Measurements from ENCODE around the gene RAB4B.
"Not testable (repeated sequence)": the region's sequence is repeated elsewhere in the genome, so short reads cannot be mapped to it uniquely, and the experiment has no call there.

Gene RAB4B

DNA sequence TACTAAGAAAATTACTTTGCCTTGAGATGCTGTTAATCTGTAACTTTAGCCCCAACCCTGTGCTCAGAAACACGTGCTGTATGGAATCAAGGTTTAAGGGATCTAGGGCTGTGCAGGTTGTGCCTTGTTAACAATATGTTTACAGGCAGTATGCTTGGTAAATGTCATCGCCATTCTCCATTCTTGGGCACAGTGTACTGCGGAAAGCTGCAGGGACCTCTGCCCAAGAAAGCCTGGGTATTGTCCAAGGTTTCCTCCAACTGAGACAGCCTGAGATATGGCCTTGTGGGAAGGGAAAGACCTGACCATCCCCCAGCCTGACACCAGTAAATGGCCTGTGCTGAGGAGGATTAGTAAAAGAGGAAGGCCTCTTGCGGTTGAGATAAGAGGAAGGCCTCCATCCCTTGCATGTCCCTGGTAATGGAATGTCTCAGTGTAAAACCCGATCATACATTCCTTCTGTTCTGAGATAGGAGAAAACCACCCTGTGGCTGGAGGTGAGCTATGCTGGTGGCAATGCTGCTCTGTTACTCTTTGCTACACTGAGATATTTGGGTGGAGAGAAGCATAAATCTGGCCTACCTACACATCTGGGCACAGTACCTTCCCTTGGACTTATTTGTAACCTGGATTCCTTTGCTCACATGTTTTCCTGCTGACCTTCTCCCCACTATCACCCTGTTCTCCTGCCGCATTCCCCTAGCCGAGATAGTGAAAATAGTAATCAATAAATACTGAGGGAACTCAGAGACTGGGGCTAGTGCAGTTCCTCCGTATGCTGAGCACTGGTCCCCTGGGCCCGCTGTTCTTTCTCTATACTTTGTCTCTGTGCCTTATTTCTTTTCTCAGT is 44.9 kb downstream of the RAB4B start:
- not testable (repeated sequence) for DNase-seq (ENCODE audit: low read depth)

DNA sequence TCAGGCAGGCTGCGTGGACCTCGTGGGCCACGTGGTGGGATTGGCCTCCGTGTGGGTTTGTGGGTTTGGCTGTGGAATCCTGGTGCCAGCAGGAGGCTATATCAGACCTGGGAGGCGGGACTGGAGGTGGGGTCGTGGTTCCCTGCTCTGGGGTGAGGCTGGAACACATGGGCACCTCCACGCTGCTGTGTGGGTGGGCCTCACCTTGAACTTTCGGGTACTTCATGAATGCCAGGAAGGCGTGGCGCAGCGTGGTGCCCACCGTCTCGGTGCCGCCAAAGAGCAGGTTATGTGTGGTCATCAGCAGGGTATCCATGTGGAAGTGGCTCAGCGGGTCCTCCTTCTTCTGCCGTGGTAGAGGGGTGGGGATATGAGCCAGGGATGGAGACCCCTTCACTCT is 46.9 kb downstream of the RAB4B start:
- DNase-seq (ENCODE audit: low read depth), result not testable (repeated sequence)

DNA sequence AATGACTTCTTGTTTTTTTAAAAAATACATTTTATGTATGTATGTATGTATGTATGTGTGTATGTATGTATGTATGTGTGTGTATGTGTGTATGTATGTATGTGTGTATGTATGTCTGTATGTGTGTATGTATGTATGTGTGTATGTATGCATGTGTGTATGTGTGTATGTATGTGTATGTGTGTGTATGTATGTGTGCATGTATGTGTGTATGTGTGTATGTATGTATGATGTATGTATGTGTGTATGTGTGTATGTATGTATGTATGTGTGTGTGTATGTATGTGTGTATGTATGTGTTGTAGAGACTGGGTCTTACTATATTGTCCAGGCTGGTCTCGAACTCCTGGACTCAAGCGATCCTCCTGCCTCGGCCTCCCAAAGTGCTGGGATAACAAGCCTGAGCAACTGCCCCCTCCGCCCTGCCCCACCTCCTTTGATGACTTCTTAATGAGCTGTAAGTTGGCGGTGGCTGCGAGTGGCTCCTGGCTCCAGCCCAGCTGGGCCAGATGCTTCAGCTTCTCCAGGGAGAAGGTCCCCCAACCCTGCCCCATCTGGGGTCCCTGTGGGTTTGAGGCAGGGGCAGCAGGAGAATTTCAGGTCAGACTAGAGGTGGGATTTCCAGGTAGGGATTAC is 47.5 kb downstream of the RAB4B start:
- DNase-seq (ENCODE audit: low read depth), result not testable (repeated sequence)

DNA sequence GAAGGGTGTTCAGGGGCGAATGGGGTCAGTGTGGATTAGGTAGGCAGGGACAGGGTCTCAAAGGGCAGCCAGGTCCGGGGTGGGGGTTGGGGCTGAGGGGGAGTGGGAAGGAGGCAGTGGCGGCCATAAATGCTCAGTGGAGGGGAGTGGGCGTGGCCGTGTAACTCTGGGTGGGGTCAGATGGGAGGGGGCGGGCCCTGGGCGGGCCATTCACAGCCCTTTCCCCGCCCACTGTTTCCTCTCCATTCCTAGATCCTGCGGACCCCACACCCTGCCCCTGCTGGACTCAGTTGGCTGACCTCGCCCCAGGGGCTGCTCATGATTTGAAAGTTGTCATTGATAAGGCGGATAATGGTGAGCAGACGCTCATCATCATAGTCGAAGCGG is 48.3 kb downstream of the RAB4B start:
- not testable (repeated sequence) for DNase-seq (ENCODE audit: low read depth)

DNA sequence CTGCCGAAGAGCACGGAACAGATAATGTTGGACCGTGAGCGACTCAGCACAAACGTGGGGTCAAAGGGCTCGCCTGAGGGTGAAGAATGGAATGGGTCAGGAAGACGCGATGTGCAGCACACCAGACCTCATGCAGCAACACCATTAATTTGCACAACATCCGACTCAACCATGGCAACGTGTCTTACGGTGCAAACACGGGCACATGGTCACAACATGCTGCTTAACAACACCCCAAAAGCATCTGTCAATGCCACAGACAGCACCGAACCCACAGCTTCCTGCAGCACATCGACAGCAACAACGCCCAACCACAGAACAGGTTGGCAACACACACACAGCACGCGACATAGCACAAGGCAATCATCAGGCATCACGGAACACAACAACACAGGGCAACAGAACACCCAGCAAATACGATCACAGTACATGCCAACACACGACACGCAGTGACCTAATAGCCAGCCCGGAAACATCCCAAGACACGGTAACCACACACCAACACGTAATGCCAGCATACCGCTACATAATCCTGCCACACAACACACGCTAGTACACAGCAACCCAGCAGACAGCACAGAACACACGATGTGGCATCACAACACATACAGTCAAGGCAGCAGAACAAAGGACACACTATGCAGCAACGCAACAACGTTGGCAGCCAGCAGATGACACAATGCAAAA is 48.8 kb downstream of the RAB4B start:
- not testable (repeated sequence) for DNase-seq (ENCODE audit: low read depth)

DNA sequence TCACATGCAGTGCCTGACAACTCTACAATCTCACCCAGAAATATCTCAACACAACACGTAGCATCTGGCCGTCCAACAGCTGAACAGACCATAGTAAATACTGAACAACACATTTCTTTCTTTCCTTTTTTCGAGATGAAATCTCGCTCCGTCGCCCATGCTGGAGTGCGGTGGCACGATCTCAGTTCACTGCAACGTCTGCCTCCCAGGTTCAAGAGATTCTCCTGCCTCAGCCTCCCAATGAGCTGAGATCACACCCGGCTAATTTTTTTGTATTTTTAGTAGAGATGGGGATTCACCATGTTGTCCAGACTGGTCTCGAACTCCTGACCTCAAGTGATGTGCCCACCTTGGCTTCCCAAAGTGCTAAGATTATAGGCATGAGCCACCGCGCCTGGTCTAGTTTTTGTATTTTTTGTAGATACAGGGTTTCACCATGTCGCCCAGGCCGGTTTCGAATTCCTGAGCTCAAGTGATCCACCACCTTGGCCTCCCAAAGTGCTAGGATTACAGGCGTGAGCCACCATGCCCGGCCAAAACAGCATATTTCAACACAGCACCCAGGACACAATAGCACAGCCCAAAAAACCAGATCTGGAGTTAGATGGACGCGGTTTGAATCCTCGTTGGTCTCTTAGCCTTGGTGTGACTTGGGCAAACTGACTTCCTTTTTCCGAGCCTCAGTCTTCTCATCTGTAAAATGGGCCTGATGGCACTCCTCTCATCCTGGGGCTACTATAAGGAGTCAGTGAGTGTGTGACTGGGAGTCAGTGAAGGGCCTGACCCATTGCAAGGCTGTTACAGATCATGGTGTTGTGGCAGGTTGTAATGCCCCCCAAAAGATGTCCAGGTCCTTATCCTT is 49.6 kb downstream of the RAB4B start:
- DNase-seq (ENCODE audit: low read depth), result no peak

DNA sequence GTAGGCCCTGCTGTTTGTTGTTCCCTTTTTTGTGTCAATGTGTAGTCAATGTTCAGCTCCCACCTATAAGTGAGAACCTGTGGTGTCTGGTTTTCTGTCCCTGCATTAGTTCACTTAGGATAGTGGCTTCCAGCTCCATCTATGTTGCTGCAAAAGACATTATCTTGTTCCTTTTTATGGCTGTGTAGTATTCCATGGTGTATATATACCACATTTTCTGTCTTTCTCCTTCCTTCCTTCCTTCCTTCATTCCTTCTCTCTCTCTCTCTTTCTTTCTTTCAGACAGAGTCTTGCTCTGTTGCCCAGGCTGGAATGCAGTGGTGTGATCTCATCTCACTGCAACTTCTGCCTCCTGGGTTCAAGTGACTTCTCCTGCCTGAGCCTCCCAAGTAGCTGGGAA is 51.2 kb downstream of the RAB4B start:
- no peak for DNase-seq (ENCODE audit: low read depth)

DNA sequence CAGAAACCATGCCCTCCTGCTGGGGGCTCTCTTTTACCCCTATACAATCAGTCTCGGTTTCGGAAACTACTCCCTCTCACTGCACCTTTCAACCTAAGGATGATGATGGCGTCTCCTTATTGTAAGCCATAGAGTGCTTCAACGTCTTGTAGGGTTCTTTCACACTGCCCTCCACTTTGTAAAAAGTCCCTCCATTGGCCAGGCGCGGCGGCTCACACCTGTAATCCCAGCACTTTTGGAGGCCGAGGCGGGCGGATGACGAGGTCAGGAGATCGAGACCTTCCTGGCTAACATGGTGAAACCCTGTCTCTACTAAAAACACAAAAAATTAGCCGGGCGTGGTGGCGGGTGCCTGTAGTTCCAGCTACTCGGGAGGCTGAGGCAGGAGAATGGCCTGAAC is 52.7 kb downstream of the RAB4B start:
- DNase-seq (ENCODE audit: low read depth), result not testable (repeated sequence)

DNA sequence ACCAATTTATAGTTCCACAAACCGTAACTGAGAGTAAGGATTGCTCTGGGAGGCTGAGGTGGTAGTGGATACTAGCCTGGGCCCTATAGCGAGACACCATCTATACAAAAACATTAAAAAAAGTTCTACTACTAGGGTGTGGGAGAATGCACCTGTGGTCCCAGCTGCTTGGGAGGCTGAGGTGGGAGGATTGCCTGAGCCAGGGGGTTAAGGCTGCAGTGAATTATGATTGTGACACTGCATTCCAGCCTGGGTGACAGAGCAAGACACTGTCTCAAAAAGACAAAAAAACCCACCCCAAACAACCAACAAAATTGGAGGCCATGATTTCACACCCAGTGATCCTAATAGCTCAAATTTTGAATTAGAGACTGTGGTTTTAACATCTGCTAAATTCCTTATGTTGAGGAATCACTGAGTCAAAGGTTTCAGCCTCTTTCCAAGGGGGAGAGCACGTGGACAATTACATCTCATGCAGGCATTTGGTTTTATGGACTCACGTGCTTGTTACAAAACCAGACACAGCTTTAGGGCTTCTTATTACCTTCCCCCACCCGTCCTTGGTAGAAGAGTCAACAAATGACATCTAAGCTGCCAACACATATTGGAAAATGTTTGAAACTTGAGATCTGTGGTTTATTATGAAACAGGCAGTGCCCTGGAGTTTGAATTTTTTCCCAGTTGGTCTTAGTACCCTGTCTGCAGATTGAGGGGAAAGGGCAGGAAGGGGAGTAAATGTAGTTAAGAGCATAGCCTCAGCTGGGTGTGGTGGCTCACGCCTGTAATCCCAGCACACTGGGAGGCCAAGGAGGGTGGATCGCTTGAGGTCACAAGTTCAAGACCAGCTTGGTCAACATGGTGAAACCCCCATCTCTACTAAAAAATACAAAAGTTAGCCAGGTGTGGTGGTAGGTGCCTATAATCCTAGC is 53.7 kb downstream of the RAB4B start:
- peak; percentile 99 for DNase-seq (ENCODE audit: low read depth)

DNA sequence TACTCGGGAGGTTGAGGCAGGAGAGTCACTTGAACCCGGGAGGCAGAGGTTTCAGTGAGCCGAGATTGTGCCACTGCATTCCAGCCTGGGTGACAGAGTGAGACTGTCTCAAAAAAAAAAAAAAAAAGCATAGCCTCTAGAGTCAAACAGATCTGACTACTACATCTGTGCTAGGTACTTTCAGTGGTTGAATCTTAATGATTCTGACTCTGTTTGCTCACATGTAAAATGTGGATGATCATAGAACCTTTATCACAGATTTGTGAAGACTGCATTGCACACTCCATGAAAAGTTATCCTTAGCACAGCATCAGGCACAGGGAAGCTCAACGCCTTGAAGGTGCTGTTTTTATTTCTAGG is 54.4 kb downstream of the RAB4B start:
- DNase-seq (ENCODE audit: low read depth), result not testable (repeated sequence)

DNA sequence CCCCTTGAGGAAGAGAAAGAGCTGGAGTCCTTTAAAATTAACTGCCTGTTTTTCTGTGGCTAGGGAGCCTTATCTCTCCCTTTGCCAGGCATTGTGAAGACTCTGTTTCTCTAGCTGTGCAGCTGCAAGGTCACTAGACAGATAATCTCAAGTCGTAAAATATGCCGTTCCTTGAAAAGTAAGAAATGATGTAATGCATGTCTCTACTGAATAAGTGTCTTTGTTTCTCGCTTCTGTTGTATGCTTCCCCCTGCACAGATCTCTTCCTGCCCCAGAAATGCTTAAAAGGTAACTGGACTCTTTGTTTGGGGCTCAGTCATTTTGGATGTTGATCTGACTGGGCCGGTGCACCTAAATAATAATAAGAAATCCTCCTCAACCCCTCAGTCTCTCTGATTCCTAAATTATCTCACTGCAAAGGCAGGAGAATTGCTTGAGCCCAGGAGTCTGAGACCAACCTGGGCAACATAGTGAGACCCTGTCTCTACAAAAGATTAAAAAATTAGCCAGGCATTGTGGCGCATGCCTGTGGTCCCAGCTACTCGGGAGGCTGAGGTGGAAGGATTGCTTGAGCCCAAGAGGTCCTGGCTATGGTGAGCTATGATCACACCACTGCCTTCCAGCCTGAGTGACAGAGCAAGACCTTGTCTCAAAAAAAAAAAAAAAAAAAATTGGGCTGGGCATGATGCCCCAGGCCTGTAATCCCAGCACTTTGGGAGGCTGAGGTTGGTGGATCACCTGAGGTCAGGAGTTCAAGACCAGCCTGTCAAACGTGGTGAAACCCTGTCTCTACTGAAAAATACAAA is 55.9 kb downstream of the RAB4B start:
- DNase-seq (ENCODE audit: low read depth), result not testable (repeated sequence)

DNA sequence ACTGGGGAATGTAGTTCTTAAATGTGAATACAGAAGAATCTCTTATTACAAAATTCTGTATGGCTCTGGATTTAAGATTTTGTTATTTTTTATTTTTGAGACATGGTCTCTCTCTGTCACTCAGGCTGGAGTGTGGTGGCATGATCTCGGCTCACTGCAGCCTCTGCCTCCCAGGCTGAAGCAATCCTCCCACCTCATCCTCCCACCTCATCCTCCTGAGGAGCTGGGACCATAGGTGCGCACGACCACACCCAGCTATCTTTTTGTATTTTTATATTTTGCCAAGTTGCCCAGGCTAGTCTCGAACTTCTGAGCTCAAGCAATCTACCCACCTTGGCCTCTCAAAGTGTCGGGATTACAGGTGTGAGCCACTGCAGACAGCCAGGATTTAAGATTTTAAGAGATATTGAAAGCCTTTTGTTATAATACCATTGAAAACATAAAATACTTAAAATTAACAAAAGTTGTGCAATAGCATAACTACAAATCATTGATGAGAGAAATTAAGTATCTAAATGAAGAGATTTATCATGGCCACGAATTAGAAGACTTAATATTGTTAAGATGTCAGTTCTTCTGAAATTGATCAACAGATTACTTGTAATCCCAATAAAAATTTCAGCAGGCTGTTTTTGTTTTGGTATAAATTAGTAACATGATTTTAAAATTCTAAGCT is 58.8 kb downstream of the RAB4B start:
- DNase-seq (ENCODE audit: low read depth), result no peak

DNA sequence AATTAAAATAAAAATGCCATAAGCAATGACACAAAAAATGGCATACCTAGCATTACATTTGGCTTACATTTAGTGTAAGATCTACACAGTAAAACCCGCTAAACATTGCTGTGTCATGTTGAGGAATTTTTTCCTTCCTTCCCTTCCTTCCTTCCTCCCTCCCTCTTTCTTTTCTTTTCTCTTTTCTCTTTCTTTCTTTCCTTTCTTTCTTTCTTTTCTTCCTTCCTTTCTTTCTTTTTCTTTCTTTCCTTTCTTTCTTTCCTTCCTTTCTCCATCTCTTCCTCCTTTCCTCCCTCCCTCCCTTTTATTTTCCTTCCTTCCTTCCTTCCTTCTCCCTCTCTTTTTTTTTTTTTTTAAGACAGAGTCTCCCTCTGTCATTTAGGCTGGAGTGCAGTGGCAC is 60.4 kb downstream of the RAB4B start:
- not testable (repeated sequence) for DNase-seq (ENCODE audit: low read depth)

DNA sequence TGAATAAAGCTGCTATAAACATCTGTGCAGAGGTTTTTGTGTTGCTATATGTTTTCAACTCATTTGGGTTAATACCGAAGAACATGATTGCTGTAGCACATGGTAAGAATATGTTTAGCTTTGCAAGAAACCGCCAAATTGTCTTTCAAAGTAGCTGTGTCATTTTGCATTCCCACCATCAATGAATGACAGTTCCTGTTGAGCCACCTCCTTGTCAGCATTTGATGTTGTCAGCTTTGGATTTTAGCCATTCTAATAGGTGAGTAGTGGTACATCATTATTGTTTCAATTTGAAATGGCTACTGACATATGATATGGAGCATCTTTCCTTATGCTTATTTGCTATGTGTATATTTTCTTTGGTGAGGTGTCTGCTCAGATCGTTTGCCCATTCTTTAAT is 64.0 kb downstream of the RAB4B start:
- not testable (repeated sequence) for DNase-seq (ENCODE audit: low read depth)

DNA sequence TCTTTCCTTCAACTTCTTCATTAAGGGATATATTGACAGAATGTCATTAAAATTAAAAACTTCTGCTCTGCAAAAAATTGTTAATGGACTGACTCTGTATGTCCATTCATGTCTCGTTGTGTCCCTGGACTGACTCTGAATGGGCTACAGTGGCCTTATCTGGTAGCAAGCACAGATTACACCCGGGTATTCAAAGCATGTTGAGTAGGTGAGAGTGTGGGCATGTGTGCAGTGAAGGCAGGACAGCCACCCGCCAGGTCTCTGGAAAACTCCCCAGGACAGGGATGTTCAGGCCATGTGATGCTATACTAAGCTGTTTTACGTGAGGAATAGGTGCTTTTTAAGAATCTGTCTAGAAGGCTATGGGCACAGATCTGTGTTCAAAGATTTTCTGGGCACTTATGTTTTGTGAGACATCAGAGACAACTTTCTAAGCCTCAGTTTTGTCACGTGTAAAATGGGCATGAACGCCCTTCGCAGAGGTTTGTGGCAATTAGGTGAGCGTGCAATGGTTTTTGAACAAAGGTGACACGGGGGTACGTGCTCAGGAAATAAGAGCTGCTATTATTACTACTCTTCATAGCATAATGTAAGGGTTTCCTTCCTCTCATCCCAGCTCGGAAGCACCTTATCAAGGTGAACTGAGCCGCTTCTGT is 65.1 kb downstream of the RAB4B start:
- DNase-seq (ENCODE audit: low read depth), result not testable (repeated sequence)

DNA sequence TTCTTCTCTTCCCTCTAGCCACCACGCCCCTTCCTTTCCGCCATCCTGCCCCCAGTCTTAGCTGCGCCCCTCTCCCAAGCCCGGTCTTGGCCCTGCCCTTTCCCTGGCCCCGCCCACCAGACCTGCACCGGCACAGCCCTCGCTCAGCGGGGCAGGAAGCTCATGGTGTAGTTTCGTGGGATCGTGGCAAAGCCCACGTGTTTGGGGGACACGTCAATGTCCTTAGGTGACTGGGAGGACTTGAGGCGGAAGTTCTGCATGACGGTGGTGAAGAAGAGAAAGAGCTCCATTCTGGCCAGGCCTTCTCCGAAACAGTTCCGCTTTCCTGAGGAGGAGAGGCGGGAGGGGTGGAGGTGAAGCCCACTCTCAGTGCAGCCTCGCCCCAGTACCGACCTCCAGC is 65.6 kb downstream of the RAB4B start:
- not testable (repeated sequence) for DNase-seq (ENCODE audit: low read depth)

All from stromal cell of bone marrow (primary cell).